ENCODE results near the gene LRRN3.

GRCh38 chr7:111107579-111107978 is 16.7 kb downstream of the LRRN3 start:
- TF ChIP-seq CTCF (IDR thresholded peaks at IDR 0.05) (no peak), EP300 (IDR thresholded peaks at IDR 0.05) (no peak), POLR2AphosphoS5 (IDR thresholded peaks at IDR 0.05) (no peak)

Measured in esophagus muscularis mucosa (tissue), 4 donors.